ENCODE results near the gene FAR2.

- TF ChIP-seq BCL3 (CRISPR knock-in tag; IDR thresholded peaks at IDR 0.05) (no peak), ZNF580 (CRISPR knock-in tag; IDR thresholded peaks at IDR 0.05; ENCODE audit: borderline replicate concordance, low read depth) (no peak)
- TF ChIP-seq, protein P1, sequence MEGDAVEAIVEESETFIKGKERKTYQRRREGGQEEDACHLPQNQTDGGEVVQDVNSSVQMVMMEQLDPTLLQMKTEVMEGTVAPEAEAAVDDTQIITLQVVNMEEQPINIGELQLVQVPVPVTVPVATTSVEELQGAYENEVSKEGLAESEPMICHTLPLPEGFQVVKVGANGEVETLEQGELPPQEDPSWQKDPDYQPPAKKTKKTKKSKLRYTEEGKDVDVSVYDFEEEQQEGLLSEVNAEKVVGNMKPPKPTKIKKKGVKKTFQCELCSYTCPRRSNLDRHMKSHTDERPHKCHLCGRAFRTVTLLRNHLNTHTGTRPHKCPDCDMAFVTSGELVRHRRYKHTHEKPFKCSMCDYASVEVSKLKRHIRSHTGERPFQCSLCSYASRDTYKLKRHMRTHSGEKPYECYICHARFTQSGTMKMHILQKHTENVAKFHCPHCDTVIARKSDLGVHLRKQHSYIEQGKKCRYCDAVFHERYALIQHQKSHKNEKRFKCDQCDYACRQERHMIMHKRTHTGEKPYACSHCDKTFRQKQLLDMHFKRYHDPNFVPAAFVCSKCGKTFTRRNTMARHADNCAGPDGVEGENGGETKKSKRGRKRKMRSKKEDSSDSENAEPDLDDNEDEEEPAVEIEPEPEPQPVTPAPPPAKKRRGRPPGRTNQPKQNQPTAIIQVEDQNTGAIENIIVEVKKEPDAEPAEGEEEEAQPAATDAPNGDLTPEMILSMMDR (CRISPR knock-in tag; IDR thresholded peaks at IDR 0.05): no peak
- TF ChIP-seq, protein P2, sequence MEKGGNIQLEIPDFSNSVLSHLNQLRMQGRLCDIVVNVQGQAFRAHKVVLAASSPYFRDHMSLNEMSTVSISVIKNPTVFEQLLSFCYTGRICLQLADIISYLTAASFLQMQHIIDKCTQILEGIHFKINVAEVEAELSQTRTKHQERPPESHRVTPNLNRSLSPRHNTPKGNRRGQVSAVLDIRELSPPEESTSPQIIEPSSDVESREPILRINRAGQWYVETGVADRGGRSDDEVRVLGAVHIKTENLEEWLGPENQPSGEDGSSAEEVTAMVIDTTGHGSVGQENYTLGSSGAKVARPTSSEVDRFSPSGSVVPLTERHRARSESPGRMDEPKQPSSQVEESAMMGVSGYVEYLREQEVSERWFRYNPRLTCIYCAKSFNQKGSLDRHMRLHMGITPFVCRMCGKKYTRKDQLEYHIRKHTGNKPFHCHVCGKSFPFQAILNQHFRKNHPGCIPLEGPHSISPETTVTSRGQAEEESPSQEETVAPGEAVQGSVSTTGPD (CRISPR knock-in tag; IDR thresholded peaks at IDR 0.05): no peak
Measured at GRCh38 chr12:29148911-29149690, at the start of gene FAR2.
